RWPE2 (cell line): ENCODE data around the gene DYNC2H1.

Experiments used
- ATAC-seq: fragments of 200-7000 bp; cut with Tn5 transposase; 3 replicates; pipeline ENCODE4 v1.9.1; 2021; ENCODE audit warnings: low read depth
- DNase-seq: peaks from one replicate; pipeline ENCODE4 v3.0.0-alpha.2; 2020; ENCODE audit warnings: low spot score
- H3K27ac ChIP-seq: fragments of 450-650 bp; 2 replicates; pipeline ENCODE4 v1.5.1; 2017; ENCODE audit warnings: mild to moderate bottlenecking; ENCODE audit not compliant: poor library complexity, severe bottlenecking
- H3K27me3 ChIP-seq: fragments of 250-450 bp; sonication (Bioruptor Pico); 2 replicates; pipeline ENCODE4 v1.5.1; 2021; ENCODE audit warnings: mild to moderate bottlenecking, moderate library complexity; ENCODE audit not compliant: insufficient read depth, poor library complexity, severe bottlenecking
- H3K36me3 ChIP-seq: fragments of 250-450 bp; sonication (Bioruptor Pico); 2 replicates; pipeline ENCODE4 v1.5.1; 2020; ENCODE audit warnings: low read depth, mild to moderate bottlenecking, moderate library complexity
- H3K4me1 ChIP-seq: fragments of 250-450 bp; sonication (Bioruptor Pico); 2 replicates; pipeline ENCODE4 v1.5.1; 2021; ENCODE audit warnings: mild to moderate bottlenecking, moderate library complexity; ENCODE audit not compliant: insufficient read depth, poor library complexity, severe bottlenecking
- H3K4me3 ChIP-seq: fragments of 250-450 bp; sonication (Bioruptor Pico); 2 replicates; pipeline ENCODE4 v1.5.1; 2021; ENCODE audit warnings: mild to moderate bottlenecking, moderate library complexity; ENCODE audit not compliant: severe bottlenecking
- H3K9me3 ChIP-seq: fragments of 250-450 bp; sonication (Bioruptor Pico); 2 replicates; pipeline ENCODE4 v1.5.1; 2021; ENCODE audit warnings: mild to moderate bottlenecking, moderate library complexity; ENCODE audit not compliant: severe bottlenecking
- CTCF ChIP-seq: fragments of 450-650 bp; IDR thresholded peaks from one replicate; pipeline ENCODE4 v1.5.1; 2017; ENCODE audit warnings: mild to moderate bottlenecking, moderate library complexity; ENCODE audit not compliant: poor library complexity, severe bottlenecking

The DYNC2H1 gene

GRCh38 chr11:103441021-103441420 lies 331.8 kb downstream of the DYNC2H1 start:
- H3K36me3 ChIP-seq = no peaks in the 10 kb centered on the region
- no peak overlapping the region for H3K4me3 ChIP-seq
- DNase-seq (no peak), ATAC-seq (no peak)
- H3K9me3 ChIP-seq = no peaks in the 10 kb centered on the region
- H3K4me1 ChIP-seq = no peaks in the 10 kb centered on the region
- no peak overlapping the region for H3K27ac ChIP-seq
- H3K27me3 ChIP-seq = no peaks in the 10 kb centered on the region
- no peak for TF ChIP-seq CTCF

- Histone ChIP-seq H3K27me3 (no peaks in the 10 kb centered on the region), H3K9me3 (no peaks in the 10 kb centered on the region), H3K4me1 (no peaks in the 10 kb centered on the region), H3K4me3 (no peak overlapping the region), H3K36me3 (no peaks in the 10 kb centered on the region), H3K27ac (no peak overlapping the region)
- DNase-seq (no peak), ATAC-seq (no peak)
- no peak for TF ChIP-seq CTCF
Measured at GRCh38 chr11:103448966-103449365, 339.7 kb downstream of the DYNC2H1 start.

- no peak for TF ChIP-seq CTCF
- ATAC-seq (no peak), DNase-seq (no peak)
- Histone ChIP-seq H3K4me1 (no peaks in the 10 kb centered on the region), H3K36me3 (no peaks in the 10 kb centered on the region), H3K27ac (no peak overlapping the region), H3K4me3 (no peak overlapping the region), H3K27me3 (no peaks in the 10 kb centered on the region), H3K9me3 (no peaks in the 10 kb centered on the region)
Measured at GRCh38 chr11:103450241-103450640, 341.0 kb downstream of the DYNC2H1 start.

- ATAC-seq = no peak
- no peak for DNase-seq
- TF ChIP-seq CTCF = no peak
- Histone ChIP-seq H3K4me3 (no peak overlapping the region), H3K9me3 (no peaks in the 10 kb centered on the region), H3K4me1 (no peaks in the 10 kb centered on the region), H3K36me3 (0 out of 2 replicates have a peak, but pooled peaks cover 6% of the 10 kb centered on the region), H3K27me3 (no peaks in the 10 kb centered on the region), H3K27ac (no peak overlapping the region)
Measured at GRCh38 chr11:103453126-103453525, 343.9 kb downstream of the DYNC2H1 start.

GRCh38 chr11:103453915-103454709 lies 344.9 kb downstream of the DYNC2H1 start:
- Histone ChIP-seq H3K27ac (no peak overlapping the region), H3K36me3 (0 out of 2 replicates have a peak, but pooled peaks cover 6% of the 10 kb centered on the region), H3K4me3 (no peak overlapping the region), H3K27me3 (no peaks in the 10 kb centered on the region), H3K9me3 (no peaks in the 10 kb centered on the region), H3K4me1 (no peaks in the 10 kb centered on the region)
- ATAC-seq (no peak), DNase-seq (no peak)
- no peak for TF ChIP-seq CTCF
